ENCODE measurements around the gene R3HDM2. TPM values are rescaled to one million over a fixed set of nuclear protein-coding genes. Genes with fewer than 3 reads are reported as not detected.

The R3HDM2 gene
- total RNA-seq, 1 experiment from 2014 or later = 25.3 TPM

GRCh38 chr12:57205931-57206330, 224.9 kb downstream of the R3HDM2 start:
- DNase-seq (ENCODE audit: low spot score) = no peak

DNA sequence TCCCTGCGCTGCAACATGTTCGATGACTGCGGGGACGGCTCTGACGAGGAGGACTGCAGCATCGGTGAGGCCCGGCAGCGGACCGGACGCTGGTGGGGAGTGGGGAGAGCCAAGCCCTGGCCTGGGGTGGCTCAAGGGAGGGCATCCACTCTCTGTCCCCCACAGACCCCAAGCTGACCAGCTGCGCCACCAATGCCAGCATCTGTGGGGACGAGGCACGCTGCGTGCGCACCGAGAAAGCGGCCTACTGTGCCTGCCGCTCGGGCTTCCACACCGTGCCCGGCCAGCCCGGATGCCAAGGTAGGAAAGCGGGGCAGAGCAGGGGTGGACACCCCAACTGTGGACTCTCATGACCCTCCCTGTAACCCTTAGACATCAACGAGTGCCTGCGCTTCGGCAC, 225.7 kb downstream of the R3HDM2 start:
- no peak for DNase-seq (ENCODE audit: low spot score)

GRCh38 chr12:57204454-57204853, 226.4 kb downstream of the R3HDM2 start:
- DNase-seq (ENCODE audit: low spot score) = no peak

DNA sequence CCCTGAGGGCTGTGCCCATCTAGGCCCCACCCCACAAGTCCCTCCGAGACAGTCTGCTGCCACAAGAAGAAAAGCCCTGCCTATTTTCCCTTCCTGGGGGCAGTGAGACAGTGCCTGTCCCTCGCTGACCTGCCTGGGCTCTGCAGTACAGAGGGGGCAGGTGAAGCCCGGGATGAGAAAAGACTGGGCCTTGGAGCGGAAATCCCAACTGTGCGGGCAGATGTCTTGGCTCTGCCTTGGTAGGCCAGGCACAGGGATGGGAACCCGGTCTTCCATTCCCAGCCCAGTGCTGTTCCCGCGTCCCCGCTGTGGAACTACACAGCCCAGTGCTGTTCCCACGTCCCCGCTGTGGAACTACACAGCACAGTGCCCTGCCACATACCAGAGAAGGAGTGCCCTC, 227.1 kb downstream of the R3HDM2 start:
- DNase-seq (ENCODE audit: low spot score) = no peak

Small RNA genes within 50 kb of the gene (small RNA-seq; reads per million reads assigned to genes)
- gene RNU6-879P = not detected

Other genes with a start within 250 kb of the R3HDM2 start
- 0.97 and 2.8 TPM in 2 replicates for gene NXPH4, start 214.2 kb downstream of the R3HDM2 start, total RNA-seq (2014; rRNA removed; shearing (Covaris generic))
- 295 and 298 TPM in 2 replicates for gene SHMT2, start 201.3 kb downstream of the R3HDM2 start, total RNA-seq (2014; rRNA removed; shearing (Covaris generic))
- gene STAC3, start 179.9 kb downstream of the R3HDM2 start, total RNA-seq (2014; rRNA removed; shearing (Covaris generic)) = 0.41 and 1.1 TPM in 2 replicates
- gene INHBC, start 3.7 kb upstream of the R3HDM2 start, total RNA-seq (2014; rRNA removed; shearing (Covaris generic)) = not detected in 2 replicates
- 0.34 and 0.41 TPM in 2 replicates for gene INHBE, start 24.3 kb upstream of the R3HDM2 start, total RNA-seq (2014; rRNA removed; shearing (Covaris generic))
- gene GLI1, start 28.7 kb upstream of the R3HDM2 start, total RNA-seq (2014; rRNA removed; shearing (Covaris generic)) = 2.0 and 4.2 TPM in 2 replicates
- 1.5 and 3.4 TPM in 2 replicates for gene ARHGAP9, start 48.8 kb upstream of the R3HDM2 start, total RNA-seq (2014; rRNA removed; shearing (Covaris generic))
- gene MARS1, start 57.0 kb upstream of the R3HDM2 start, total RNA-seq (2014; rRNA removed; shearing (Covaris generic)) = 174 and 202 TPM in 2 replicates
- gene DDIT3, start 89.5 kb upstream of the R3HDM2 start, total RNA-seq (2014; rRNA removed; shearing (Covaris generic)) = 26.9 and 39.0 TPM in 2 replicates
- gene MBD6, start 91.8 kb upstream of the R3HDM2 start, total RNA-seq (2014; rRNA removed; shearing (Covaris generic)) = 18.0 and 23.0 TPM in 2 replicates
- 58.6 and 62.3 TPM in 2 replicates for gene DCTN2, start 116.1 kb upstream of the R3HDM2 start, total RNA-seq (2014; rRNA removed; shearing (Covaris generic))
- gene KIF5A, start 119.0 kb upstream of the R3HDM2 start, total RNA-seq (2014; rRNA removed; shearing (Covaris generic)) = not detected in 2 replicates
- 30.8 and 37.2 TPM in 2 replicates for gene PIP4K2C, start 160.1 kb upstream of the R3HDM2 start, total RNA-seq (2014; rRNA removed; shearing (Covaris generic))
- not detected in 2 replicates for gene DTX3, start 173.8 kb upstream of the R3HDM2 start, total RNA-seq (2014; rRNA removed; shearing (Covaris generic))
- gene ARHGEF25, start 180.4 kb upstream of the R3HDM2 start, total RNA-seq (2014; rRNA removed; shearing (Covaris generic)) = 0.25 TPM in 1 of 2 replicates, not detected in the other
- 3.1 and 5.8 TPM in 2 replicates for gene B4GALNT1, start 202.2 kb upstream of the R3HDM2 start, total RNA-seq (2014; rRNA removed; shearing (Covaris generic))